ENCODE data around the gene ITPR2. TPM values are rescaled to one million over a fixed set of nuclear protein-coding genes. Genes with fewer than 3 reads are reported as not detected.

The ITPR2 gene
- total RNA-seq, 1 experiment from 2014 or later: 14.3 TPM

- H3K9me3 Mint-ChIP-seq (ENCODE audit: unreplicated experiment): no peaks in the 10 kb centered on the region
- no peaks in the 10 kb centered on the region for H3K27me3 Mint-ChIP-seq (ENCODE audit: insufficient read depth, unreplicated experiment)
- no peak for DNase-seq (ENCODE audit: unreplicated experiment)
- H3K36me3 Mint-ChIP-seq (ENCODE audit: insufficient read depth, unreplicated experiment): no peaks in the 10 kb centered on the region
- H3K4me3 Mint-ChIP-seq (ENCODE audit: unreplicated experiment): no peak overlapping the region
- no peaks in the 10 kb centered on the region for H3K4me1 Mint-ChIP-seq (ENCODE audit: insufficient read depth, unreplicated experiment)
- intact Hi-C loops (cut with micrococcal nuclease): no loop called here
- POLR2A ChIA-PET: interaction anchor here (1.0 kb wide), 1 partner anchor 9 kb away, joined by 3 read pairs; no protein-coding TSS in a partner anchor
- no peak overlapping the region for H3K27ac Mint-ChIP-seq (ENCODE audit: low read depth, unreplicated experiment)
- CTCF ChIA-PET: interaction anchor here (1.4 kb wide), 1 partner anchor 9 kb away, joined by 3 read pairs; no protein-coding TSS in a partner anchor
- BruUV-seq (replicated peaks): no TSS peak
- TF ChIP-seq, protein P1, sequence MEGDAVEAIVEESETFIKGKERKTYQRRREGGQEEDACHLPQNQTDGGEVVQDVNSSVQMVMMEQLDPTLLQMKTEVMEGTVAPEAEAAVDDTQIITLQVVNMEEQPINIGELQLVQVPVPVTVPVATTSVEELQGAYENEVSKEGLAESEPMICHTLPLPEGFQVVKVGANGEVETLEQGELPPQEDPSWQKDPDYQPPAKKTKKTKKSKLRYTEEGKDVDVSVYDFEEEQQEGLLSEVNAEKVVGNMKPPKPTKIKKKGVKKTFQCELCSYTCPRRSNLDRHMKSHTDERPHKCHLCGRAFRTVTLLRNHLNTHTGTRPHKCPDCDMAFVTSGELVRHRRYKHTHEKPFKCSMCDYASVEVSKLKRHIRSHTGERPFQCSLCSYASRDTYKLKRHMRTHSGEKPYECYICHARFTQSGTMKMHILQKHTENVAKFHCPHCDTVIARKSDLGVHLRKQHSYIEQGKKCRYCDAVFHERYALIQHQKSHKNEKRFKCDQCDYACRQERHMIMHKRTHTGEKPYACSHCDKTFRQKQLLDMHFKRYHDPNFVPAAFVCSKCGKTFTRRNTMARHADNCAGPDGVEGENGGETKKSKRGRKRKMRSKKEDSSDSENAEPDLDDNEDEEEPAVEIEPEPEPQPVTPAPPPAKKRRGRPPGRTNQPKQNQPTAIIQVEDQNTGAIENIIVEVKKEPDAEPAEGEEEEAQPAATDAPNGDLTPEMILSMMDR (IDR thresholded peaks at IDR 0.05; ENCODE audit: unreplicated experiment): no peak
These were observed 209.9 kb downstream of the ITPR2 start for GRCh38 chr12:26623136-26623535.

DNA sequence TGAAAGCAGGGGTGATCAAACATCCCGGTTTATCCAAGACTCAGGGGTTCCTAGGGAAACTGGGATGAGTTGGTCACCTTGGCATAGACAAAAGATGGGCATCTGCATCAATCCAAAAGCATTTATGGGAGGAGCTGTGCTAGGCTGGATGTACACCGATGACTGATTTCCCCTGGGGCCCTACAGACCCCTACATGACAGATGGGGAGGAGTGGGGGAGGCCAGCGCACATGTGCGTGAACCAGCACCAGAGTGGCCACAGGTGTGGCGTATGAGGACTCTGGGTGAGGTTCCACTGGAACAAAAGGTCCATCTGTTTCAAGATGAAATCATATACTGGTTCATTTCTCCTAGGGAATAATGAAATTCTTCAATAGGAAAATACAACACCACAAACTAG, 210.4 kb downstream of the ITPR2 start:
- Mint-ChIP-seq H3K36me3 (ENCODE audit: insufficient read depth, unreplicated experiment) (no peaks in the 10 kb centered on the region), H3K27ac (ENCODE audit: low read depth, unreplicated experiment) (no peak overlapping the region), H3K27me3 (ENCODE audit: insufficient read depth, unreplicated experiment) (no peaks in the 10 kb centered on the region), H3K4me3 (ENCODE audit: unreplicated experiment) (no peak overlapping the region), H3K9me3 (ENCODE audit: unreplicated experiment) (no peaks in the 10 kb centered on the region), H3K4me1 (ENCODE audit: insufficient read depth, unreplicated experiment) (no peaks in the 10 kb centered on the region)
- ChIA-PET POLR2A (interaction anchor here (1.0 kb wide), 1 partner anchor 16 kb away, joined by 4 read pairs; no protein-coding TSS in a partner anchor), CTCF (interaction anchor here (1.4 kb wide), 1 partner anchor 9 kb away, joined by 3 read pairs; no protein-coding TSS in a partner anchor)
- TF ChIP-seq, protein P1 (IDR thresholded peaks at IDR 0.05; ENCODE audit: unreplicated experiment): no peak
- intact Hi-C loops (cut with micrococcal nuclease): no loop called here
- DNase-seq (ENCODE audit: unreplicated experiment): no peak
- no TSS peak for BruUV-seq (replicated peaks)

DNA sequence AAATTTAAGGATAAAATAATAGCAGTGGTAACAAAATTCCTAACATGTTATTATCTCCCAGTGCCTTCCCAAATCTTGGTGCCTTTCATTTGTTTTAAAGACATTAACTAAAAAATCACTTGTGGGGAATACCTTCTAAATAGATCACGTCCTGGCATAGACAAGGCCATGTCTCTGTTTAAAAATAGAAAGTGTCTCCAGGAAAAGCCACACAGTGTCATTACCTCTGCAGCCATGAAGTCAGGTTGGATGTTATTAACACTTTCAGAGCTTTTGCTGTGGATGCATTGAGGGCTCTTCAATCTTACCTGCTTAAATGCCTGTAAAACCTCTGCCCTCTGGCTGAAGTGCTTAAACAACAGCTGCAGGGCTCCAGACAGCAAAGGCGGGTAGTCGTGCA, 211.1 kb downstream of the ITPR2 start:
- TF ChIP-seq, protein P1 (IDR thresholded peaks at IDR 0.05; ENCODE audit: unreplicated experiment): no peak
- Mint-ChIP-seq H3K36me3 (ENCODE audit: insufficient read depth, unreplicated experiment) (no peaks in the 10 kb centered on the region), H3K4me1 (ENCODE audit: insufficient read depth, unreplicated experiment) (no peaks in the 10 kb centered on the region), H3K27ac (ENCODE audit: low read depth, unreplicated experiment) (no peak overlapping the region), H3K4me3 (ENCODE audit: unreplicated experiment) (no peak overlapping the region), H3K9me3 (ENCODE audit: unreplicated experiment) (no peaks in the 10 kb centered on the region), H3K27me3 (ENCODE audit: insufficient read depth, unreplicated experiment) (no peaks in the 10 kb centered on the region)
- ChIA-PET POLR2A (interaction anchor here (1.0 kb wide), 1 partner anchor 17 kb away, joined by 4 read pairs; no protein-coding TSS in a partner anchor), CTCF (no interaction called here)
- no TSS peak for BruUV-seq (replicated peaks)
- no peak for DNase-seq (ENCODE audit: unreplicated experiment)
- intact Hi-C loops (cut with micrococcal nuclease): no loop called here

- TF ChIP-seq, protein P1 (IDR thresholded peaks at IDR 0.05; ENCODE audit: unreplicated experiment): no peak
- H3K27me3 Mint-ChIP-seq (ENCODE audit: insufficient read depth, unreplicated experiment): no peaks in the 10 kb centered on the region
- no peak overlapping the region for H3K27ac Mint-ChIP-seq (ENCODE audit: low read depth, unreplicated experiment)
- ChIA-PET POLR2A (no interaction called here), CTCF (no interaction called here)
- H3K4me1 Mint-ChIP-seq (ENCODE audit: insufficient read depth, unreplicated experiment): no peaks in the 10 kb centered on the region
- DNase-seq (ENCODE audit: unreplicated experiment): no peak
- no TSS peak for BruUV-seq (replicated peaks)
- H3K36me3 Mint-ChIP-seq (ENCODE audit: insufficient read depth, unreplicated experiment): no peaks in the 10 kb centered on the region
- intact Hi-C loops (cut with micrococcal nuclease): no loop called here
- no peak overlapping the region for H3K4me3 Mint-ChIP-seq (ENCODE audit: unreplicated experiment)
- H3K9me3 Mint-ChIP-seq (ENCODE audit: unreplicated experiment): no peaks in the 10 kb centered on the region
These were observed 212.1 kb downstream of the ITPR2 start for GRCh38 chr12:26620907-26621306.
